Prostate gland (tissue), 2 donors: Measurements from ENCODE around the gene EOLA1. TPM values are rescaled to one million over a fixed set of nuclear protein-coding genes. Genes with fewer than 3 reads are reported as not detected.

Source experiments
- DNase-seq: peaks from one replicate; pipeline ENCODE4 v3.0.0-alpha.2; 2019; ENCODE audit warnings: low spot score
- H3K27ac ChIP-seq, 2 donors: fragments of 200-600 bp; sonication (generic); 2 replicates each; pipeline ENCODE4 v1.5.1; 2017 to 2019
- H3K27me3 ChIP-seq: fragments of 200-600 bp; sonication (generic); replicated peaks from 2 replicates; pipeline ENCODE4 v1.5.1; 2019; ENCODE audit not compliant: insufficient read depth
- H3K36me3 ChIP-seq, 2 donors: fragments of 200-600 bp; sonication (generic); 1 replicate in 1 of 2; 2 replicates in 1 of 2; pipeline versions ENCODE4 v1.5.1 to v1.8.1; 2017 to 2019
- H3K4me1 ChIP-seq: fragments of 200-600 bp; sonication (generic); replicated peaks from 2 replicates; pipeline ENCODE4 v1.5.1; 2019
- H3K4me3 ChIP-seq, 2 donors: fragments of 200-600 bp; sonication (generic); 2 replicates each; pipeline ENCODE4 v1.5.1; 2017 to 2019
- H3K9me3 ChIP-seq: fragments of 200-600 bp; sonication (generic); 2 replicates; pipeline ENCODE4 v1.5.1; 2017
- CTCF ChIP-seq, 4 experiments: fragments of 200-600 bp in 2 of 4; fragments of 450-650 bp in 2 of 4; sonication (generic) in 2 of 4; IDR thresholded peaks; 1 replicate in 3 of 4; 2 replicates in 1 of 4; pipeline ENCODE4 v1.5.1; 2016 to 2019; ENCODE audit warnings: antibody characterized with exemption in 4 of 4, mild to moderate bottlenecking in 2 of 4, moderate library complexity in 2 of 4
- POLR2A ChIP-seq: fragments of 450-650 bp; IDR thresholded peaks from one replicate; pipeline ENCODE4 v1.6.1; 2016; ENCODE audit warnings: antibody characterized with exemption, mild to moderate bottlenecking
- POLR2AphosphoS5 ChIP-seq: sonication (generic); formaldehyde crosslinking; IDR thresholded peaks from one replicate; pipeline ENCODE4 v1.6.1; 2017; ENCODE audit warnings: antibody characterized with exemption
- WGBS: methylation state at CpG from one replicate; pipeline ENCODE4 v1.1.5; 2018; 5-methylcytosine and 5-hydroxymethylcytosine counted together
- intact Hi-C: fragments of 100-400 bp; cut with DNase I; formaldehyde crosslinking; loops from one replicate; pipeline ENCODE4 v1.14.2; 2022
- total RNA-seq, 2 donors: library from RNA; depleted of rRNA; stranded (reverse); fragments of >200 nt; gene quantifications; one replicate each; pipeline ENCODE4 v1.1.0, GENCODE V29; 2016

EOLA1 gene
- total RNA-seq, 2 donors from 2014 or later: 13.9 to 17.7 TPM

- Histone ChIP-seq H3K36me3 (no peaks in the 10 kb centered on the region), H3K4me1 (no peaks in the 10 kb centered on the region), H3K27me3 (no peaks in the 10 kb centered on the region), H3K4me3 (peak overlapping the region; percentile 51 to 54), H3K9me3 (no peaks in the 10 kb centered on the region), H3K27ac (peak overlapping the region; percentile 77 to 79)
- WGBS: 27% methylated on average over 5 of the region's 10 CpGs
- TF ChIP-seq POLR2AphosphoS5: no peak
- no peak for TF ChIP-seq POLR2A
- no peak for TF ChIP-seq CTCF (IDR thresholded peaks at IDR 0.05)
- intact Hi-C loops: no loop called here
- no peak for DNase-seq
These were observed 36.4 kb upstream of the EOLA1 start for GRCh38 chrX:149504226-149504914.

GRCh38 chrX:149504915-149505651 is 35.7 kb upstream of the EOLA1 start, which contains the start of gene IDS:
Gene IDS, minus strand, starts transcription at chrX:149505306. Its CDS starts 169 bp downstream, at chrX:149505137.
- intact Hi-C loops: no loop called here
- no peaks in the 10 kb centered on the region for H3K27me3 ChIP-seq
- H3K4me3 ChIP-seq: peak within 1 kb of the TSS; percentile 51 to 54
- H3K27ac ChIP-seq: peak within 1 kb of the TSS; percentile 77 to 79
- DNase-seq: peak; percentile 83
- no peaks in the 10 kb centered on the region for H3K9me3 ChIP-seq
- 0% methylated on average over 22 of the region's 54 CpGs for WGBS
- TF ChIP-seq POLR2AphosphoS5 (peak; percentile 71), CTCF (IDR thresholded peaks at IDR 0.05) (no peak), POLR2A (peak; percentile 89)
- H3K36me3 ChIP-seq: no peaks in the 10 kb centered on the region
- H3K4me1 ChIP-seq: no peaks in the 10 kb centered on the region

- DNase-seq: no peak
- H3K36me3 ChIP-seq: no peaks in the 10 kb centered on the region
- peak overlapping the region; percentile 77 to 79 for H3K27ac ChIP-seq
- 75% methylated on average over 9 of the region's 9 CpGs for WGBS
- H3K4me3 ChIP-seq: no peak overlapping the region
- H3K9me3 ChIP-seq: no peaks in the 10 kb centered on the region
- TF ChIP-seq POLR2AphosphoS5: no peak
- no peak for TF ChIP-seq CTCF (IDR thresholded peaks at IDR 0.05)
- TF ChIP-seq POLR2A: no peak
- H3K27me3 ChIP-seq: no peaks in the 10 kb centered on the region
- no peaks in the 10 kb centered on the region for H3K4me1 ChIP-seq
- intact Hi-C loops: no loop called here
These were observed 35.1 kb upstream of the EOLA1 start for GRCh38 chrX:149505671-149506070.

- DNase-seq: no peak
- Histone ChIP-seq H3K9me3 (no peaks in the 10 kb centered on the region), H3K27me3 (no peaks in the 10 kb centered on the region), H3K4me1 (no peaks in the 10 kb centered on the region), H3K4me3 (no peak overlapping the region), H3K27ac (no peak overlapping the region), H3K36me3 (no peaks in the 10 kb centered on the region)
- WGBS: 93% methylated on average over 2 of the region's 2 CpGs
- intact Hi-C loops: no loop called here
- TF ChIP-seq POLR2A (no peak), POLR2AphosphoS5 (no peak), CTCF (IDR thresholded peaks at IDR 0.05) (no peak)
These were observed 34.5 kb upstream of the EOLA1 start for GRCh38 chrX:149506349-149506748.
